AG09319 (cell line): ENCODE results near the gene SSBP3.

Experiments
- DNase-seq: peaks from one replicate; pipeline ENCODE4 v3.0.0-alpha.2; 2010; ENCODE audit warnings: low read depth; ENCODE audit errors: extremely low read depth
- TF ChIP-seq, protein P1 (sequence below): IDR thresholded peaks from 2 replicates; pipeline ENCODE4 v1.5.1; 2011; ENCODE audit warnings: low read depth, mild to moderate bottlenecking, inconsistent platforms, low read length, moderate library complexity

Gene SSBP3

DNA sequence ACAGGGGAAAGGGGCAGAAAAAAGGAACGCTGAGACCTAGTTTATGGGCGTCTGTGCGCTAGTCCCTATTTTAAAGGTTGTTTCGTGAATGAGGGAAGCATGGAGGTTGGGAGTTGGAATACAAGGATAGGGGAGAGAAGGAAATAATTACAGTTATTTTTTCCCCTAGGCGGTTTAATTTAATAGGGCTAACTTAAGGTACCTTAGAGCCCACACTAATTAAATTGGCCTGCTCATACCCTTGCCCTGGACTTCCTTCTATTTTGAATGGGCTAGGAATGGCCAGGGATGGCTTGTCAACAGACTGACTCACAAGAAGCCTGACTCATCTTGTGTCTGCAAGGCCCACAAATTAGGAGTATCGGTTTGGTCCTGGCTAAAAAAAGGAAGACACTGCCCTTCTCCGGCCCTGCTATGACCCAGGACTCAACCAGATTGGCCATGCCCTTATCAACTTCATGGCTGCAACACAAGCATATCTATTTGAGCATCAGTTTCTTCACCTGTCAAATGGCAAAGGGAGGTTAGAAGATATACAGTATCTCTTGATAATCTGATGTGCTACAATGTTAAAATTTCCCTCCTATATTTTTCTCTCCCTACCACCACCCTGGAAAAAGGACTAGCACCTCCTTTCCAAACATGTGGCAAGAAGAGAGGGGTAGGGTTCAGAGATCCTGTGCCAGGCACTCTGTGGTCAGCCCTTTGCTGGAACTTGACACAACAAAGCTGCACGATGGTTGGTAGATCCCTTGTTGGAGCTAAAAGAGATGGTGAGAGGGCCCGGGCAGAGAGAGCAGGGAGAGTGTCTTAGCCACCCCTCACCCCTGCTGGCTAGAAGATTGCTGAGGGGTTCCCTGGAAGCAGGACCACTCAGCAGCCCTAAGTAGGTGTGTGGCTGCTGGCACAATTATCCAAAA lies 2.2 kb upstream of the SSBP3 start:
- DNase-seq, result no peak
- TF ChIP-seq, protein P1, sequence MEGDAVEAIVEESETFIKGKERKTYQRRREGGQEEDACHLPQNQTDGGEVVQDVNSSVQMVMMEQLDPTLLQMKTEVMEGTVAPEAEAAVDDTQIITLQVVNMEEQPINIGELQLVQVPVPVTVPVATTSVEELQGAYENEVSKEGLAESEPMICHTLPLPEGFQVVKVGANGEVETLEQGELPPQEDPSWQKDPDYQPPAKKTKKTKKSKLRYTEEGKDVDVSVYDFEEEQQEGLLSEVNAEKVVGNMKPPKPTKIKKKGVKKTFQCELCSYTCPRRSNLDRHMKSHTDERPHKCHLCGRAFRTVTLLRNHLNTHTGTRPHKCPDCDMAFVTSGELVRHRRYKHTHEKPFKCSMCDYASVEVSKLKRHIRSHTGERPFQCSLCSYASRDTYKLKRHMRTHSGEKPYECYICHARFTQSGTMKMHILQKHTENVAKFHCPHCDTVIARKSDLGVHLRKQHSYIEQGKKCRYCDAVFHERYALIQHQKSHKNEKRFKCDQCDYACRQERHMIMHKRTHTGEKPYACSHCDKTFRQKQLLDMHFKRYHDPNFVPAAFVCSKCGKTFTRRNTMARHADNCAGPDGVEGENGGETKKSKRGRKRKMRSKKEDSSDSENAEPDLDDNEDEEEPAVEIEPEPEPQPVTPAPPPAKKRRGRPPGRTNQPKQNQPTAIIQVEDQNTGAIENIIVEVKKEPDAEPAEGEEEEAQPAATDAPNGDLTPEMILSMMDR, result no peak

DNA sequence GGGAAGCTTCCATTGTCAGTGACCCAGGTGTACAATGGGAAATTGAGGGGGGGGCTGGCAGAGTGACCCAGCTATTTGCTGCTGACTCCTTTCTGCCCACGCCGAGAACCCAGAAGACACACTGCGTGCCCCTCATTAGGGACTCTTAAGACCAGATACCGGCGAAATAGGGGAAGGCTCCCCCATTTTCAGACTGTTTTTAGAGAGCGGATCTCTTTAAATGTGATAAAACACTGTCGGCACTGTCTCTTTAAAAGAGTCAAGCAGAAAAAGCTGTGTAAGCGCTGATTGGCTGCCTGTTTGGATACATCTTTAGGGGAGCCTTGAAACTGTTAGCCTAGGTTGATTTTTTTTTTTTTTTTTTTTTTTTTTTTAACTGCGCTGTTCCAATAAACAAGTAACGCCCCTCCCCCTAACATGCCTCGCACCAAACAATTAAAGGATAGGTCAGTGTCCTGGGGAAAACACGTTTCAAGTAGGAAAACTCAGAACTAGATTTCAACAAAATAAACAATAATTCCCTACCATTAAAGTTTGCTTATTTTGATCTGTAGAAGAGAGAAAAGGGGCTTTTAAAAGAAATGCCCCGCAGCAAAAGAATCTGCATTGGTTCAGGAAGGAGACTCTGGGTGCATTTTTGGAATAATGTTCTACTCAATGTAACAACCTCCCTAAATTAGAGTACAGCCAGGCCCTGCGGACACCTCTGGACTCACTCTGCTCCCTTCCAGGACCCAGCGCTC lies 1.4 kb upstream of the SSBP3 start:
- DNase-seq, result peak; percentile 87
- TF ChIP-seq, protein P1, result no peak

DNA sequence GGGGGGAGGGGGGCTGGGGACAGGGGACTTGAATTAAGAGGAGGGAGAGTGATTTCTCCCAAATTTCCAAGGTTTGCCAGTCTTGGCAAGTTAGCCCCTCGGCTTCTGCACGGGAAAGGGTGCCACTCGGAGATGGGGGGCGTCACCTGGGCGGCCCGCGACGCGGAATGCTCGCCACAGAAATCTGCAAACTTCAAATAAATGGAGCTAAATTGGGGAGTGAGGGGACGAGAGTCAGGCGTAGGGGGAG lies 885 bp upstream of the SSBP3 start:
- TF ChIP-seq, protein P1, result no peak
- DNase-seq, result no peak

DNA sequence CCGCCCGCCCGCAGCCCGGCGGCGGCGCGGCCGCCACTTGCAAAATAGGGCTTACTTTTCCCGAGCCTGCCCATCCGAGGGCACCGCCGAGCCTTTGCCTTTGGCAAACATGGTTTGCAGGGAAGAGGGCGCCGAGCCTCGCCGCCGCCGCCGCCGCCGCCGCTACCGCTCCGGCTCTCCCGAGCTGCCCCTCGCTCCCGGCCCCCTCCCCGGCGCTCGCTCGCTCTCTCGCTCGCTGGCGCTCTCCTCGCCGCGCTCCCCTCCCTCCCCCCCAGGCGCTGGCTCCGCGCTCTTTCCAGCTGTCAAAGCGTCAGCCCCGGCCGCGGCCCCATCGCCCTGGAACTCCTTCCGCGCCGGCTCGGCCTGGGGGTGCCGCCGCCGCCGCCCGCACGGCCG lies 298 bp downstream of the SSBP3 start:
- TF ChIP-seq, protein P1, result no peak
- no peak for DNase-seq

DNA sequence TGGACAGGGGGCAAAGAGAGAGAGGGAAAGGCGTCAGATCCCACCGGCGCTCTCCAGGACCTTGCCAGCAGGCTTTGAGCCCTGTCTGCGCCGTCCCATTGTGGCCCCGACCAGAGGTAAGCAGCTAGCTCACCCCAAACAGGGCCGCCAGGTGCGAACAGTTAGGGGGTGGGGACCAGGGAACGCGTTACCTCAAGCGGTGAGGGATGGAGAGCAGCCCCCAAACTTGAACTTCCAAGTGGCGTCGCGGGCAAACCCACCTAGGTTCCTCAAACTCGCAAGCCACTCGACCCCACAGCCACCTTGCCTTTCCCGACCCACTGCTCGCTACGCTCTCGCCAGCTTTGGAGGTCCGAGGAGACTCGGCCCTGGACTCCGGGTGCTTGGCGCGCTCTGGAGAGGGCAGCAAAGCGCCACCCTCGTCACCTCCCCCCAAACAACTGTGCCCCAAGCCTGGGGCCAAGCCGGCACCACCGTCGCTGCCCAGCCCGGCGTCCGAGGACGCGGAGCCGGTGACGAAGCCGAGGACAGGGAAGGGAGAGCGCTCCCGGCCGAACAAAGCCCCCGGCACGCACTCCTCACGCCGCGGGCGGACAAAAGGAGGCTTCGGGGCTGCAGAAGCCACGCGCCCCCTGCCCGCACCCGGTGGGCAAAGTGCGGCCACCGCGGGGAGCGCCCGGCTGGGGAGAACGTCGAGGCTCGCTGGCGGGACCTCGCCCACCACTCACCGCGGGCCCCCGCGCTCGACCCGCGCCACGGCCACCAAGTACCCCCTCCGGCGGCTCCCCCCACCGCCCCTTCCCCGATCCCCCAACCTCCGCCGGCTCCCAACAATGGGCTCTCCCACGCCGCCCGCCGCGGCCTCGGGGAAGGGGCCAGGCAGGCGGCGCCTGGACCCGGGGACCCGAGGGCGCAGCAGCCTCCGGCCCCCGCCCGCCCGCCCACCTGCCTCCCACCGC lies 976 bp downstream of the SSBP3 start:
- TF ChIP-seq, protein P1, result no peak; the same call in 1 of the 2 replicates
- DNase-seq, result no peak

DNA sequence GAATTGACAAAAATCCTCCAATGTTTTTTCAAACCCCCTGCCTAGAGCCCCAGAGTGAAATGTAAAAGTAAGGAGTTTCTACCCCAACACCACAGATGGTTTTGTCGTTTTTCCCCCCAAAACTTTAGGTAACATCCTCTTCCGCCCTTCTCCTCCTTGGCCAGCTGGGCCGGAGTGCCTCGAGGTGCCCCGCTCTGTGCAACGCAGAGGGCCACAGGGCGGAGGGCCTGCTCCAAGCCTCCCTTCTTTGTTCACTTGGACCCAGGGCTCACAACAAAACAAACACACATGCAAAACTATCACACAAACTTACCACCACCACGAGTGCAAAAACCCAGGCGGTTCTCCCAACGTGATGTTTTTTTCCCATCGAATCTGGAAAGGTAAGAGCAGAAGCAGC lies 1.9 kb downstream of the SSBP3 start:
- no peak for DNase-seq
- TF ChIP-seq, protein P1, result no peak
